Ishikawa (cell line): Measurements from ENCODE around the gene LRRC51.

Experiments used
- CEBPB ChIP-seq: IDR thresholded peaks from 2 replicates; pipeline ENCODE4 v1.6.1; 2012
- CREB1 ChIP-seq: IDR thresholded peaks from 2 replicates; pipeline ENCODE4 v1.6.1; 2012; ENCODE audit warnings: low read depth
- EGR1 ChIP-seq: IDR thresholded peaks from 2 replicates; pipeline ENCODE4 v1.6.1; 2012
- EP300 ChIP-seq: IDR thresholded peaks from 2 replicates; pipeline ENCODE4 v1.6.1; 2012; ENCODE audit warnings: borderline replicate concordance
- FOXM1 ChIP-seq: IDR thresholded peaks from 2 replicates; pipeline ENCODE4 v1.6.1; 2012; ENCODE audit warnings: low read depth, borderline replicate concordance
- MAX ChIP-seq: IDR thresholded peaks from 2 replicates; pipeline ENCODE4 v1.6.1; 2012
- NFIC ChIP-seq: IDR thresholded peaks from 2 replicates; pipeline ENCODE4 v1.6.1; 2012
- RAD21 ChIP-seq: IDR thresholded peaks from 2 replicates; pipeline ENCODE4 v1.6.1; 2012; ENCODE audit warnings: low read depth
- TAF1 ChIP-seq: IDR thresholded peaks from 2 replicates; pipeline ENCODE4 v1.6.1; 2012; ENCODE audit warnings: low read depth, mild to moderate bottlenecking
- TCF12 ChIP-seq: IDR thresholded peaks from 2 replicates; pipeline ENCODE4 v1.6.1; 2012; ENCODE audit warnings: low read depth
- TEAD4 ChIP-seq: IDR thresholded peaks from 2 replicates; pipeline ENCODE4 v1.6.1; 2012
- YY1 ChIP-seq: IDR thresholded peaks from 2 replicates; pipeline ENCODE4 v1.6.1; 2012; ENCODE audit warnings: low read depth
- ZBTB7A ChIP-seq: IDR thresholded peaks from 2 replicates; pipeline ENCODE4 v1.6.1; 2012; ENCODE audit warnings: low read depth
- TF ChIP-seq, protein P1 (sequence below): IDR thresholded peaks from 2 replicates; pipeline ENCODE4 v1.6.1; 2012
- TF ChIP-seq, protein P2 (sequence below): IDR thresholded peaks from 2 replicates; pipeline ENCODE4 v1.6.1; 2012; ENCODE audit warnings: low read depth, mild to moderate bottlenecking

The LRRC51 gene

GRCh38 chr11:72112143-72112977 is 31.7 kb downstream of the LRRC51 start, which contains the start of gene ANAPC15:
ANAPC15 (minus strand) TSS chr11:72112695; CDS start chr11:72111276, 1,419 bp downstream.
- no peak for TF ChIP-seq CEBPB
- TF ChIP-seq, protein P1, sequence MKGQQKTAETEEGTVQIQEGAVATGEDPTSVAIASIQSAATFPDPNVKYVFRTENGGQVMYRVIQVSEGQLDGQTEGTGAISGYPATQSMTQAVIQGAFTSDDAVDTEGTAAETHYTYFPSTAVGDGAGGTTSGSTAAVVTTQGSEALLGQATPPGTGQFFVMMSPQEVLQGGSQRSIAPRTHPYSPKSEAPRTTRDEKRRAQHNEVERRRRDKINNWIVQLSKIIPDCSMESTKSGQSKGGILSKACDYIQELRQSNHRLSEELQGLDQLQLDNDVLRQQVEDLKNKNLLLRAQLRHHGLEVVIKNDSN: peak; percentile 79
- no peak for TF ChIP-seq RAD21
- peak; percentile 82 for TF ChIP-seq TAF1
- 0 out of 2 replicates have a peak, but pooled peaks have one; percentile 35 for TF ChIP-seq NFIC
- TF ChIP-seq YY1: no peak; the same call in 1 of the 2 replicates
- no peak for TF ChIP-seq EP300
- no peak for TF ChIP-seq TEAD4
- peak; percentile 46 for TF ChIP-seq CREB1
- TF ChIP-seq TCF12: no peak
- 0 out of 2 replicates have a peak, but pooled peaks have one; percentile 52 for TF ChIP-seq FOXM1
- peak; percentile 78 for TF ChIP-seq MAX
- no peak for TF ChIP-seq EGR1
- no peak for TF ChIP-seq ZBTB7A
- TF ChIP-seq, protein P2, sequence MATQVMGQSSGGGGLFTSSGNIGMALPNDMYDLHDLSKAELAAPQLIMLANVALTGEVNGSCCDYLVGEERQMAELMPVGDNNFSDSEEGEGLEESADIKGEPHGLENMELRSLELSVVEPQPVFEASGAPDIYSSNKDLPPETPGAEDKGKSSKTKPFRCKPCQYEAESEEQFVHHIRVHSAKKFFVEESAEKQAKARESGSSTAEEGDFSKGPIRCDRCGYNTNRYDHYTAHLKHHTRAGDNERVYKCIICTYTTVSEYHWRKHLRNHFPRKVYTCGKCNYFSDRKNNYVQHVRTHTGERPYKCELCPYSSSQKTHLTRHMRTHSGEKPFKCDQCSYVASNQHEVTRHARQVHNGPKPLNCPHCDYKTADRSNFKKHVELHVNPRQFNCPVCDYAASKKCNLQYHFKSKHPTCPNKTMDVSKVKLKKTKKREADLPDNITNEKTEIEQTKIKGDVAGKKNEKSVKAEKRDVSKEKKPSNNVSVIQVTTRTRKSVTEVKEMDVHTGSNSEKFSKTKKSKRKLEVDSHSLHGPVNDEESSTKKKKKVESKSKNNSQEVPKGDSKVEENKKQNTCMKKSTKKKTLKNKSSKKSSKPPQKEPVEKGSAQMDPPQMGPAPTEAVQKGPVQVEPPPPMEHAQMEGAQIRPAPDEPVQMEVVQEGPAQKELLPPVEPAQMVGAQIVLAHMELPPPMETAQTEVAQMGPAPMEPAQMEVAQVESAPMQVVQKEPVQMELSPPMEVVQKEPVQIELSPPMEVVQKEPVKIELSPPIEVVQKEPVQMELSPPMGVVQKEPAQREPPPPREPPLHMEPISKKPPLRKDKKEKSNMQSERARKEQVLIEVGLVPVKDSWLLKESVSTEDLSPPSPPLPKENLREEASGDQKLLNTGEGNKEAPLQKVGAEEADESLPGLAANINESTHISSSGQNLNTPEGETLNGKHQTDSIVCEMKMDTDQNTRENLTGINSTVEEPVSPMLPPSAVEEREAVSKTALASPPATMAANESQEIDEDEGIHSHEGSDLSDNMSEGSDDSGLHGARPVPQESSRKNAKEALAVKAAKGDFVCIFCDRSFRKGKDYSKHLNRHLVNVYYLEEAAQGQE: no peak

GRCh38 chr11:72112978-72113808 is 32.5 kb downstream of the LRRC51 start:
- TF ChIP-seq FOXM1: no peak
- TF ChIP-seq CREB1: no peak; the same call in 1 of the 2 replicates
- TF ChIP-seq ZBTB7A: no peak
- no peak for TF ChIP-seq TAF1
- TF ChIP-seq, protein P1: no peak
- TF ChIP-seq TEAD4: no peak
- TF ChIP-seq YY1: no peak
- TF ChIP-seq EP300: no peak
- no peak for TF ChIP-seq MAX
- no peak for TF ChIP-seq EGR1
- TF ChIP-seq, protein P2: no peak
- no peak for TF ChIP-seq NFIC
- no peak for TF ChIP-seq RAD21
- TF ChIP-seq CEBPB: no peak

- TF ChIP-seq TCF12: no peak
- TF ChIP-seq EP300: no peak
- TF ChIP-seq FOXM1: no peak
Observed at GRCh38 chr11:72114570-72114969, 33.9 kb downstream of the LRRC51 start.

DNA sequence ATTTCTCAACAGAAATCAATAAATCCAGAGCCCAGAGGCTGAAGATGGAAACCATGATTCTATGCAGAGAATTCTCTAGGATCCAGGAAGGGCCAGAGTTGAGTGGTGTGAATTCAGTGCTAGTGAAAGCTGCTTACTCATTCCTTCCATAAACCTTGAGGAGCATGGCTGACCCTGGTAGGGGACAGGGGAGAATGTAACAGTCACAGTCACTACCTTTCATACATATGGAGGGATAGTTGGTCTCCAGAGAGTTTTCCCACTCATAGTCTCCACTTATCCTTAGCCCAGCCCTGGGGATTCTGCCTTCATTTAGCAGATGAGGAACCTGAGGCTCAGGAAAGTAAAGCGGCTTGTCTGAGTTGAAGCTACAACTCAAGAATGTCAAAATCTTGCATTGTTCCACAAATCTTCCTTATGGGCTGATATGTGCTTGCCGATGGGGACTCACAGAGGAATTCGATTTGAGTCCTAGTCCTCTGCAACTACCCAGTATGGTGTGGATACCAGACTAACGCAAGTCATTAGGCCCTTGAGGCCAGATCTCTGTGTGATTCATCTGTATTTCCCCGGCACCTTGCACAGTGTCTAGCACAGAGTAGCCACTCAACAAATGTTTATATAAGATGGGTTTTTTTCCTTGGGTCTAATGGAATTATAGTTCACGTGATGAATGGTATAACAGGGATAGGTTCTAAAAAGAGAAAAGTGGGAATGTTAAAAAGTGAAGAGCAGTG is 35.5 kb downstream of the LRRC51 start:
- no peak for TF ChIP-seq CEBPB

DNA sequence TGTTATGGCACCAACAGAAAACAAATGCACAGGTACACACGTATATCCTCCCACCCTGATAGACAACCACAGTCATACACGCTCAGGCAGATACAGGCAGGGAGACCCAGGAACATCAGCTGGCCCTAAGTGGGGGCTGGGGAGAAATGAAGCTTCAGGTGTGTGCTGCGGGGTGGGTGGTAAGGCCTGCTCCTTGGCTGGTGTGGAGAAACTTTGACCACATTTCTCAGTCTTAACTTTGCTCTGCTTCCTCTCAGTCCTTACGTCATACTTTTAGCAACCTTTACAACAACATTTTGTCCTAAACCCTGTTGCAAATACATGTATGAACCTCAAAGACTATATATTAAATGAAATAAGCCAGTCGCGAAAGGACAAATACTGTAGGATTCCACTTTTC is 38.5 kb downstream of the LRRC51 start:
- TF ChIP-seq RAD21 (no peak), MAX (no peak), CREB1 (no peak), NFIC (no peak), TCF12 (no peak), YY1 (no peak), CEBPB (no peak), TEAD4 (no peak), EP300 (no peak)
